ENCODE measurements around the gene SF3A2. TPM values are rescaled to one million over a fixed set of nuclear protein-coding genes. Genes with fewer than 3 reads are reported as not detected.

The SF3A2 gene
- total and polyA plus RNA-seq, 4 donors = 37.2 to 113 (median 63.0) TPM

- 40 to 52% methylated on average over 6 of the region's 6 CpGs for WGBS, 2 donors
- peaks cover 10 to 33% (median 15%) of the 10 kb centered on the region in 5 donors for H3K4me1 ChIP-seq (ENCODE audit: control insufficient read depth in 5 of 5, insufficient read depth in 5 of 5, low read length in 5 of 5)
- H3K36me3 ChIP-seq (ENCODE audit: control insufficient read depth in 4 of 4, insufficient read depth in 4 of 4, low read length in 4 of 4) = peaks cover 0 to 36% (median 6%) of the 10 kb centered on the region in 4 donors
- TF ChIP-seq CTCF (IDR thresholded peaks at IDR 0.05; ENCODE audit: control extremely low read depth, extremely low read depth) = no peak
- peak overlapping the region; percentile 81 for H3K4me3 ChIP-seq
- no peak overlapping the region for H3K9ac ChIP-seq (ENCODE audit: insufficient read depth in 1 of 2, low read length in 2 of 2)
- H3K9me3 ChIP-seq (ENCODE audit: control insufficient read depth in 4 of 4, insufficient read depth in 3 of 4, low read length in 3 of 4) = no peaks in the 10 kb centered on the region
- no peak for DNase-seq
- no peaks in the 10 kb centered on the region for H3K27me3 ChIP-seq (ENCODE audit: control insufficient read depth in 3 of 3, insufficient read depth in 3 of 3, low read length in 2 of 3)
- ATAC-seq (ENCODE audit: insufficient read depth, low FRiP score) = no peak
- H3K27ac ChIP-seq (ENCODE audit: low read depth in 1 of 2, low read length in 1 of 2) = peak overlapping the region; percentile 13 to 96
Measured at GRCh38 chr19:2234996-2235380, 1.6 kb upstream of the SF3A2 start.

- no peaks in the 10 kb centered on the region for H3K27me3 ChIP-seq (ENCODE audit: control insufficient read depth in 3 of 3, insufficient read depth in 3 of 3, low read length in 2 of 3)
- peak overlapping the region; percentile 81 for H3K4me3 ChIP-seq
- DNase-seq (peak in 1 of 3 donors; percentile 24), ATAC-seq (ENCODE audit: insufficient read depth, low FRiP score) (peak; percentile 1)
- H3K9me3 ChIP-seq (ENCODE audit: control insufficient read depth in 4 of 4, insufficient read depth in 3 of 4, low read length in 3 of 4) = no peaks in the 10 kb centered on the region
- H3K9ac ChIP-seq (ENCODE audit: insufficient read depth in 1 of 2, low read length in 2 of 2) = peak overlapping the region in 1 of 2 donors; percentile 61
- H3K4me1 ChIP-seq (ENCODE audit: control insufficient read depth in 5 of 5, insufficient read depth in 5 of 5, low read length in 5 of 5) = peaks cover 13 to 38% (median 18%) of the 10 kb centered on the region in 5 donors
- peak overlapping the region; percentile 96 to 99 for H3K27ac ChIP-seq (ENCODE audit: low read depth in 1 of 2, low read length in 1 of 2)
- TF ChIP-seq CTCF (IDR thresholded peaks at IDR 0.05; ENCODE audit: control extremely low read depth, extremely low read depth) = no peak
- WGBS, 2 donors = 1 to 2% methylated on average over 28 to 48 of the region's 48 CpGs
- peaks cover 0 to 31% (median 3%) of the 10 kb centered on the region in 4 donors for H3K36me3 ChIP-seq (ENCODE audit: control insufficient read depth in 4 of 4, insufficient read depth in 4 of 4, low read length in 4 of 4)
Measured at GRCh38 chr19:2235381-2236063, 1.1 kb upstream of the SF3A2 start.

GRCh38 chr19:2236064-2236313 lies 635 bp upstream of the SF3A2 start:
- 0% methylated on average over 16 to 28 of the region's 28 CpGs for WGBS, 2 donors
- Histone ChIP-seq H3K27me3 (ENCODE audit: control insufficient read depth in 3 of 3, insufficient read depth in 3 of 3, low read length in 2 of 3) (no peaks in the 10 kb centered on the region), H3K4me3 (peak overlapping the region; percentile 81), H3K4me1 (ENCODE audit: control insufficient read depth in 5 of 5, insufficient read depth in 5 of 5, low read length in 5 of 5) (peaks cover 17 to 43% (median 21%) of the 10 kb centered on the region in 5 donors), H3K27ac (ENCODE audit: low read depth in 1 of 2, low read length in 1 of 2) (peak overlapping the region; percentile 96 to 99), H3K9ac (ENCODE audit: insufficient read depth in 1 of 2, low read length in 2 of 2) (no peak overlapping the region), H3K9me3 (ENCODE audit: control insufficient read depth in 4 of 4, insufficient read depth in 3 of 4, low read length in 3 of 4) (no peaks in the 10 kb centered on the region), H3K36me3 (ENCODE audit: control insufficient read depth in 4 of 4, insufficient read depth in 4 of 4, low read length in 4 of 4) (peaks cover 0 to 27% (median 3%) of the 10 kb centered on the region in 4 donors)
- no peak for DNase-seq
- TF ChIP-seq CTCF (IDR thresholded peaks at IDR 0.05; ENCODE audit: control extremely low read depth, extremely low read depth) = no peak
- ATAC-seq (ENCODE audit: insufficient read depth, low FRiP score) = no peak

All from lung (tissue), 12 donors.